SK-N-SH treated with all-trans-retinoic acid at 6 μM for 48 hours (cell line): Measurements from ENCODE around the gene KLHL20.

Source experiments
- CREB5 ChIP-seq: fragments of 250-450 bp; sonication (Bioruptor Pico); IDR thresholded peaks from 2 replicates; pipeline ENCODE4 v1.5.1; 2020; ENCODE audit warnings: low read depth, mild to moderate bottlenecking, moderate library complexity
- CSRNP3 ChIP-seq: fragments of 250-450 bp; sonication (Bioruptor Pico); IDR thresholded peaks from 2 replicates; pipeline ENCODE4 v1.5.1; 2021; ENCODE audit warnings: mild to moderate bottlenecking, moderate library complexity
- POU6F1 ChIP-seq: fragments of 250-450 bp; sonication (Bioruptor Pico); IDR thresholded peaks from 2 replicates; pipeline ENCODE4 v1.8.0; 2021; ENCODE audit warnings: low read depth, mild to moderate bottlenecking, moderate library complexity, borderline replicate concordance
- PPARA ChIP-seq: fragments of 250-450 bp; sonication (Bioruptor Pico); IDR thresholded peaks from 2 replicates; pipeline ENCODE4 v1.5.0; 2020; ENCODE audit warnings: mild to moderate bottlenecking, borderline replicate concordance
- RARB ChIP-seq: fragments of 250-450 bp; sonication (Bioruptor Pico); IDR thresholded peaks from 2 replicates; pipeline ENCODE4 v1.8.0; 2021; ENCODE audit warnings: mild to moderate bottlenecking, moderate library complexity
- TCF4 ChIP-seq: fragments of 250-450 bp; sonication (Bioruptor Pico); IDR thresholded peaks from 2 replicates; pipeline ENCODE4 v1.8.0; 2021; ENCODE audit warnings: mild to moderate bottlenecking, moderate library complexity, borderline replicate concordance
- TOX ChIP-seq: fragments of 250-450 bp; sonication (Bioruptor Pico); IDR thresholded peaks from 2 replicates; pipeline ENCODE4 v1.8.0; 2021; ENCODE audit warnings: mild to moderate bottlenecking, moderate library complexity, borderline replicate concordance
- ZFP30 ChIP-seq: fragments of 450-650 bp; formaldehyde crosslinking; IDR thresholded peaks from 2 replicates; pipeline ENCODE4 v1.5.0; 2022; ENCODE audit warnings: mild to moderate bottlenecking, moderate library complexity
- ZNF565 ChIP-seq: fragments of 450-650 bp; formaldehyde crosslinking; conservative IDR thresholded peaks from 2 replicates; pipeline ENCODE4 v1.5.0; 2020; ENCODE audit warnings: low read depth, mild to moderate bottlenecking, moderate library complexity

GRCh38 chr1:173758110-173758509, 43.3 kb downstream of the KLHL20 start:
- no peak for TF ChIP-seq ZNF565 (CRISPR knock-in tag)
- TF ChIP-seq CREB5: no peak
- TF ChIP-seq PPARA: no peak
- TF ChIP-seq TCF4 (CRISPR knock-in tag): no peak
- no peak for TF ChIP-seq TOX
- TF ChIP-seq CSRNP3: no peak
- TF ChIP-seq ZFP30 (CRISPR knock-in tag): no peak
- no peak for TF ChIP-seq POU6F1 (CRISPR knock-in tag)
- TF ChIP-seq RARB: no peak
